H9 (cell line): ENCODE data around the gene CLMP. TPM values are rescaled to one million over a fixed set of nuclear protein-coding genes. Genes with fewer than 3 reads are reported as not detected.

Experiments used
- DNase-seq: peaks from one replicate; pipeline ENCODE4 v3.0.0-alpha.2; 2017
- H2AFZ ChIP-seq: one replicate; pipeline ENCODE4 v1.6.1; 2013; ENCODE audit warnings: mild to moderate bottlenecking, low read length, control low read depth, moderate library complexity
- H2AK5ac ChIP-seq: 2 replicates; pipeline ENCODE4 v1.6.1; 2013; ENCODE audit warnings: low read length, control low read depth, mixed read lengths; ENCODE audit not compliant: insufficient read length
- H2BK120ac ChIP-seq: one replicate; pipeline ENCODE4 v1.6.1; 2013; ENCODE audit warnings: low read depth, mild to moderate bottlenecking, low read length, control low read depth, inconsistent platforms; ENCODE audit not compliant: poor library complexity, severe bottlenecking
- H2BK12ac ChIP-seq: 2 replicates; pipeline ENCODE4 v1.6.1; 2013; ENCODE audit warnings: low read length, control low read depth, mixed read lengths, low read depth; ENCODE audit not compliant: insufficient read length
- H2BK15ac ChIP-seq: 2 replicates; pipeline ENCODE4 v1.6.1; 2013; ENCODE audit warnings: low read depth, low read length, control low read depth
- H2BK20ac ChIP-seq: one replicate; pipeline ENCODE4 v1.6.1; 2013; ENCODE audit warnings: low read depth, mild to moderate bottlenecking, low read length, control low read depth, inconsistent platforms; ENCODE audit not compliant: poor library complexity, severe bottlenecking
- H2BK5ac ChIP-seq: 2 replicates; pipeline ENCODE4 v1.6.1; 2013; ENCODE audit warnings: low read length, control low read depth, mixed read lengths; ENCODE audit not compliant: insufficient read length
- H3K14ac ChIP-seq: 2 replicates; pipeline ENCODE4 v1.6.1; 2013; ENCODE audit warnings: low read length, control low read depth; ENCODE audit not compliant: insufficient read depth
- H3K18ac ChIP-seq: 2 replicates; pipeline ENCODE4 v1.6.1; 2013; ENCODE audit warnings: low read depth, mild to moderate bottlenecking, mixed read lengths, low read length, control low read depth; ENCODE audit not compliant: insufficient read length
- H3K23ac ChIP-seq: 2 replicates; pipeline ENCODE4 v1.6.1; 2013; ENCODE audit warnings: low read length, control low read depth, mixed read lengths, low read depth; ENCODE audit not compliant: insufficient read length
- H3K23me2 ChIP-seq: 2 replicates; pipeline ENCODE4 v1.6.1; 2013; ENCODE audit warnings: low read depth, mild to moderate bottlenecking, mixed read lengths, low read length, control low read depth; ENCODE audit not compliant: insufficient read length, poor library complexity, severe bottlenecking
- H3K27ac ChIP-seq: 2 replicates; pipeline ENCODE4 v1.5.1; 2013; ENCODE audit warnings: low read length, control low read depth, mixed read lengths, low read depth; ENCODE audit not compliant: insufficient read length
- H3K27me3 ChIP-seq: 2 replicates; pipeline ENCODE4 v1.6.1; 2013; ENCODE audit warnings: low read length, control low read depth, inconsistent platforms; ENCODE audit not compliant: insufficient read depth
- H3K4ac ChIP-seq: 2 replicates; pipeline ENCODE4 v1.6.1; 2013; ENCODE audit warnings: low read depth, mild to moderate bottlenecking, control low read depth, inconsistent platforms, low read length, moderate library complexity
- H3K4me1 ChIP-seq: 2 replicates; pipeline ENCODE4 v1.6.1; 2013; ENCODE audit warnings: low read length, control low read depth, inconsistent platforms; ENCODE audit not compliant: insufficient read depth
- H3K4me2 ChIP-seq: 2 replicates; pipeline ENCODE4 v1.6.1; 2013; ENCODE audit warnings: low read length, control low read depth, mixed read lengths; ENCODE audit not compliant: insufficient read length, insufficient read depth
- H3K56ac ChIP-seq: 2 replicates; pipeline ENCODE4 v1.6.1; 2013; ENCODE audit warnings: low read depth, mild to moderate bottlenecking, mixed read lengths, low read length, control low read depth; ENCODE audit not compliant: insufficient read length
- H3K79me1 ChIP-seq: 2 replicates; pipeline ENCODE4 v1.6.1; 2013; ENCODE audit warnings: low read depth, mild to moderate bottlenecking, moderate library complexity, low read length, control low read depth, inconsistent platforms; ENCODE audit not compliant: insufficient read depth, poor library complexity, severe bottlenecking
- H3K79me2 ChIP-seq: 2 replicates; pipeline ENCODE4 v1.6.1; 2013; ENCODE audit warnings: low read length, control low read depth, inconsistent platforms; ENCODE audit not compliant: insufficient read depth
- H3K9ac ChIP-seq: 2 replicates; pipeline ENCODE4 v1.6.1; 2013; ENCODE audit warnings: low read length, control low read depth, mixed read lengths; ENCODE audit not compliant: insufficient read length; ENCODE audit errors: extremely low read depth
- H3K9me3 ChIP-seq: one replicate; pipeline ENCODE4 v1.6.1; 2013; ENCODE audit warnings: low read depth, low read length, inconsistent platforms; ENCODE audit not compliant: control insufficient read depth
- H3T11ph ChIP-seq: one replicate; pipeline ENCODE4 v1.6.1; 2013; ENCODE audit warnings: mild to moderate bottlenecking, low read length, control low read depth, inconsistent platforms
- H4K20me1 ChIP-seq: one replicate; pipeline ENCODE4 v1.6.1; 2013; ENCODE audit not compliant: control insufficient read depth, insufficient read length, insufficient read depth
- H4K5ac ChIP-seq: 2 replicates; pipeline ENCODE4 v1.6.1; 2013; ENCODE audit warnings: low read depth, mild to moderate bottlenecking, mixed read lengths, low read length, control low read depth; ENCODE audit not compliant: insufficient read length
- H4K8ac ChIP-seq: replicated peaks from 2 replicates; pipeline ENCODE4 v1.6.1; 2013; ENCODE audit warnings: low read length, control low read depth, mixed read lengths, low read depth; ENCODE audit not compliant: insufficient read length
- H4K91ac ChIP-seq: 2 replicates; pipeline ENCODE4 v1.6.1; 2013; ENCODE audit warnings: low read depth, mild to moderate bottlenecking, moderate library complexity, mixed read lengths, low read length, control low read depth; ENCODE audit not compliant: insufficient read length
- H3K27ac Mint-ChIP-seq, 3 experiments: 2 replicates in 2 of 3; 3 replicates in 1 of 3; pipeline ENCODE4 v1.8.0; 2020 to 2021; ENCODE audit warnings: mixed read lengths in 3 of 3, mild to moderate bottlenecking in 1 of 3, moderate library complexity in 1 of 3
- H3K27me3 Mint-ChIP-seq: 2 replicates; pipeline ENCODE4 v1.8.0; 2021; ENCODE audit warnings: low read depth, mild to moderate bottlenecking, moderate library complexity, mixed read lengths
- H3K36me3 Mint-ChIP-seq, 3 experiments: 2 replicates in 2 of 3; 3 replicates in 1 of 3; pipeline ENCODE4 v1.8.0; 2020 to 2021; ENCODE audit warnings: low read depth in 3 of 3, mixed read lengths in 3 of 3; ENCODE audit not compliant: insufficient read depth in 1 of 3
- H3K4me1 Mint-ChIP-seq, 2 experiments: 2 replicates each; pipeline ENCODE4 v1.8.0; 2020; ENCODE audit warnings: mixed read lengths in 2 of 2
- H3K4me3 Mint-ChIP-seq, 2 experiments: 2 replicates in 1 of 2; 3 replicates in 1 of 2; pipeline ENCODE4 v1.8.0; 2020 to 2021; ENCODE audit warnings: mild to moderate bottlenecking in 2 of 2, mixed read lengths in 2 of 2, moderate library complexity in 1 of 2
- H3K9me3 Mint-ChIP-seq, 2 experiments: 2 replicates in 1 of 2; 3 replicates in 1 of 2; pipeline ENCODE4 v1.8.0; 2020; ENCODE audit warnings: mild to moderate bottlenecking in 2 of 2, mixed read lengths in 2 of 2, moderate library complexity in 1 of 2
- CTCF ChIP-seq: fragments of 200-600 bp; sonication (generic); conservative IDR thresholded peaks from 3 replicates; pipeline ENCODE4 v1.8.0; 2021; ENCODE audit warnings: antibody characterized with exemption, mild to moderate bottlenecking
- WGBS: extraction: QIAGEN DNeasy Blood & Tissue Kit; methylation state at CpG from one replicate; pipeline ENCODE4 v1.1.7; 2013; ENCODE audit warnings: missing lambda C conversion rate, low lambda C conversion rate, mixed read lengths; ENCODE audit not compliant: insufficient read length; ENCODE audit errors: extremely low coverage; 5-methylcytosine and 5-hydroxymethylcytosine counted together
- total RNA-seq: library from RNA; stranded (reverse); gene quantifications from 2 replicates; pipeline ENCODE4 v1.2.1, GENCODE V29; 2021

CLMP gene
- total RNA-seq, 1 experiment from 2014 or later = 13.8 TPM

GRCh38 chr11:123180166-123180565 lies 14.9 kb downstream of the CLMP start:
- H4K8ac ChIP-seq = no peak overlapping the region
- no peaks in the 10 kb centered on the region for H3K27me3 ChIP-seq
- no peaks in the 10 kb centered on the region for H3K9me3 ChIP-seq
- no peaks in the 10 kb centered on the region for H3K23me2 ChIP-seq
- no peak overlapping the region for H3K14ac ChIP-seq
- no peak for DNase-seq
- H3K9me3 Mint-ChIP-seq = peaks cover 4 to 6% of the 10 kb centered on the region in 2 experiments; a peak in 3 of 5 replicates
- H4K91ac ChIP-seq = no peak overlapping the region
- no peak for TF ChIP-seq CTCF
- H3K9ac ChIP-seq = no peak overlapping the region
- no peak overlapping the region for H3K18ac ChIP-seq
- H3K27ac ChIP-seq = no peak overlapping the region
- H3K36me3 Mint-ChIP-seq = peaks cover 4 to 11% (median 10%) of the 10 kb centered on the region in 3 experiments; a peak in 6 of 7 replicates
- H3K4me2 ChIP-seq = no peak overlapping the region
- H3T11ph ChIP-seq = no peak overlapping the region
- WGBS = no CpG with 5 or more reads among the region's 5 CpGs
- H2BK120ac ChIP-seq = no peak overlapping the region
- no peak overlapping the region for H2BK20ac ChIP-seq
- H4K20me1 ChIP-seq = no peaks in the 10 kb centered on the region
- H3K56ac ChIP-seq = no peak overlapping the region
- no peak overlapping the region for H3K4ac ChIP-seq
- H2BK15ac ChIP-seq = no peak overlapping the region
- H4K5ac ChIP-seq = no peak overlapping the region
- peaks cover 1% of the 10 kb centered on the region; the same call in 1 of the 2 replicates for H3K27me3 Mint-ChIP-seq
- no peak overlapping the region for H3K23ac ChIP-seq
- H3K4me1 Mint-ChIP-seq = peaks cover 63 to 76% of the 10 kb centered on the region in 2 experiments
- H2BK12ac ChIP-seq = no peak overlapping the region
- H2AFZ ChIP-seq = no peak overlapping the region
- no peak overlapping the region for H2BK5ac ChIP-seq
- H3K79me1 ChIP-seq = no peaks in the 10 kb centered on the region
- peaks cover 24% of the 10 kb centered on the region for H3K4me1 ChIP-seq
- no peak overlapping the region for H2AK5ac ChIP-seq
- no peaks in the 10 kb centered on the region for H3K79me2 ChIP-seq
- no peak overlapping the region; a peak in 1 of 5 replicates for H3K4me3 Mint-ChIP-seq
- H3K27ac Mint-ChIP-seq = peak overlapping the region in 1 of 3 experiments; percentile 19; a peak in 2 of 7 replicates
